Measurements from ENCODE around the gene PEX5L.

The PEX5L gene

DNA sequence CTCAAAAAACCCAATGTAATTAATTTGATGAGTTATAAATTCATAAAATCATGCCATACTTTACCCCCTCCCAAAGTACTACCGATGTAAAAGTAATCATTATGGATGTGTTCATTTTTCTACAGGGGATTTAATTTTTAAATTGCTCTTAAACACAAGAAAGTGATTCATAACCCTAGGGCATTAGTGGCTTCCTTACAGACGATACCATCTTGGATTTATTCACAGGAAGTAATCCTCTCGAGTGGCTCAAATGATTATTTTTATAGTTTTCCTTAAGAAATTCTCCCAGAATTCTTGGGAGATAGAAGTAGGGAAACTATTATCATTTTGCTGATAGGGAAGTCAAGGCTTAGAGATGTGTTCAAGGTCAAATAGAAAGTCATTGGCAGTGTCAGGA, 80.9 kb downstream of the PEX5L start:
- DNase-seq (ENCODE audit: low read depth), result no peak

DNA sequence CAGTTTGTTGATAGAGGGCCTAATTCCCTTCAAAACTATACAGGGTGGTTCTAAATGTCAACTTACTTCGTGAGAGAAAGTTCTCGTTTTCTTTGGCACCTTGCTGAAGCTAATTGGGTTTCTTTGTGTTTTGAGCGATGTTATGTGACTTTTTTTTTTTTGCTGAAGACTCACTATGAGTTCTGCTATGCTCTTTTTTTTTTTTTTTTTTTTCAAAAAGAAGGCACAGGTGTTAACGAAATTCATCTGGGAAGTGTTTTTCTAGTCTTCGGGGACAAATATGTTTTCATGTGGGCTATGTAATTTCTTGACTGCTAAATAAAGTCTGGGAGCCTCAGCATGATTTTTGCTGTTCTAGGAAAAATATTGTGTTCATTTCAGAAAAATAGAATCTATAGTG, 81.5 kb downstream of the PEX5L start:
- DNase-seq (ENCODE audit: low read depth), result no peak

DNA sequence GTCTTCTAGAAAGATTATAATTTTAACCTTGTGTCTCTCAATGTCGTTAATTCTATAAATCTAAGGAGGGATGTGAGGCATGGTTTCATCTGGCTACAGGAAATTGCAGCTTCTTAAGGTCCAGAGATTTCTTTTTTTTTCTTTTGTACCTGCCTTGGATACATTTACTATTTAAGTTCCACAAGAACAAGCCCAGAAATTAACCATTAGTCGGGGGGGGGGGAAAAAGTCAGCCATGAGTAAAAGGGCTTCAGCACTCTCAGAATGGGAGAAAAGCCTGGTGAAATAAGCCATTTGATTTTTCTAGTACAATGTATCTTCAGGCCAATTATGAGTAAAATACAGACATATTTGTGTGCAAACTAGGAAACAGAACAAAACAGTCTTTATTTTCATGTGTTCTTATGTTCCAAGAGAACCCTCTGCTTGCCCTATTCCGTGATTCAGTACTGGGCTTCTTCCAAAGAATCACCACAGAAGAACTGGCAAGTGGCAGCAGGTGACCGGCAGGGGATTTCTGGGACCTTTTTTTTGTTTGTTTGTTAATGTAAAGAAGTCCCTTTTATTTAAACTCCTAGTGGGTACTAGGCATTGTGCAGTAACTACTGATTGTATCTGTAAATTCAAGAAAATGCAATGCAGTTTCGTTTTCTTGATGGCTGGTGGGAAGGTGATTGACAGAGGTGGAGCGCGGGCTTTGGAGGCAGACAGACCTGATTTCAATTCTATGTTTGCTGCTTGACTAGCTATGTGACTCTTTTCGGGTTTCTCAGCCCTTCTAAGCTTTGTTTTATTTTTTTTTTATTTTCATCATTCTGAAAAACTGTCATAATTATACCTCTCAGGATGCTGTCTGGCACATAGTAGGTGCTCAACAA, 82.5 kb downstream of the PEX5L start:
- DNase-seq (ENCODE audit: low read depth), result no peak

- no peak for DNase-seq (ENCODE audit: low read depth)
Measured at GRCh38 chr3:179950840-179951239, 85.9 kb downstream of the PEX5L start.

DNA sequence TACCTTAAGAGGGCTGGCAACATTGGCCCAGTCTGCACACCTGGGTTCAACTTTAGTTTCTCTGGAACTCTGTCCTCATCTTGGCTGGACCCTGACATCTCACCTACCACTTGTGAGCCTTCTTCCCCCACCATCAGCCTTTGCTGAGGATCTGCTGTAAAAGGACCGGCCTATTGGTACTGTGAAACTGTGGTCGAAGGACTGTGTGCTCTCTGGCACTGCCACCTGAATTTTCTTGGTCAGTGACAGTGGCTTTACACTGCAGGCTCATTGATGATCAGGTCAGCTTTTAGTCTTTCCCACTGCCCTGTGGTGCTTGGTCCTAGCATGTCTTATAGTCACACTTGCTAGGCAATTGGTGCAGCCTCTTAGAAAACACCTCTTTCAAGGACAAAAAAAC, 86.9 kb downstream of the PEX5L start:
- DNase-seq (ENCODE audit: low read depth), result no peak

GRCh38 chr3:179949412-179949811, 87.3 kb downstream of the PEX5L start:
- DNase-seq (ENCODE audit: low read depth), result no peak

- DNase-seq (ENCODE audit: low read depth), result no peak
Measured at GRCh38 chr3:179948740-179949139, 88.0 kb downstream of the PEX5L start.

DNA sequence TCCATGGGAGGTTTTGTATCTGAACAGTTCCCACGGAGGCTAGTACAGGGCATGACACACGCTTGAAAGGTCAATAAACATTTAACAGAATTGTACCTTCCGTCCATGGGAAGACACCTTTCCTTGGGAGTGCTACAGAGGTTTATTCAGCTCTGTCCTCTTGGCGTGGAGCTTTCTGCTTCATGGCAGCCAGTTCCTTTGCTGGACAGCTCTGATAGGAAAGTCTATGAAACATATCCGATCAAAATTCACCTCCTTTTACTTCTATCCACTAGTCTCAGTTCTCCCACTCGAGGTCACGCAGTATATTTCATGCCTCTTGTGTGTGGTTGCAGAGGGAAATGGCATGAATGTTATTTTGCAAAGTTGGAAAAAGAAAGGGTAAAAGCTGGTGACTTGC, 91.2 kb downstream of the PEX5L start:
- no peak for DNase-seq (ENCODE audit: low read depth)

DNA sequence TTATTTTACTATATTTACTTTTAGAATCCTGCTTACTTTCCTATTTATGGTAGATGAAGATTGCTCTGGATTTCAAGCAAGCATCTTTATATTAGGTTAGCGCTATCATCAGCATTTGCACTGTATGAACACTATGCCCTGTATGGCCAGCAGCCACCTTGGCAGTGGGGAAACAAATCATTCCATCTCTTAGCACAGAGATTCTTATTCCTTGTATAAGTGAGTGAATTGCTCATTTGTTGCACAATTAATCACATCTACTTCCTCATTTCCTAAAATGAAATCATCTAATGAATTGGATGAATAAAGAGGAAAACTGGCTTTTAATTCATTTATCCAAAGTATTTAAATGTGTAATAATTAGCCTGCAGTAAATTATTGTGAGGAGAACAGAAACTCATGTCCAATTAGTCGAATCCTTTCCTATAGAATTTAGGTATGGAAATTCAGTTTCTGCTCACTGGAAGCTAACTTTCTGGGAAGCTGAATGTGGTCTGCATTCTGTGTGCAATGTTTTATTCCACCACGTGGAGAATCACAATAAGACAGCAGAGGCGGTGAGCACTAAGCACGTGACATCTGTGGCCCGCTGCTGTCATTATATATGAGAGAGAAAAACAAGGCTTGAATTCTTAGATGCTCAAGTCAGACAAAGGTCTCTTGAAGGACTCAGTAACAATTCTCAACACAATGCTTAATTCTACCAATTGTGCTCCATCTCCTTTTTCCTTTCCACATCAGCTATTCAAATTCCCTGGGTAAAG, 93.4 kb downstream of the PEX5L start:
- DNase-seq (ENCODE audit: low read depth), result no peak

- DNase-seq (ENCODE audit: low read depth), result no peak
Measured at GRCh38 chr3:179942553-179943075, 94.1 kb downstream of the PEX5L start.

- DNase-seq (ENCODE audit: low read depth), result no peak
Measured at GRCh38 chr3:179935710-179936109, 101.0 kb downstream of the PEX5L start.

DNA sequence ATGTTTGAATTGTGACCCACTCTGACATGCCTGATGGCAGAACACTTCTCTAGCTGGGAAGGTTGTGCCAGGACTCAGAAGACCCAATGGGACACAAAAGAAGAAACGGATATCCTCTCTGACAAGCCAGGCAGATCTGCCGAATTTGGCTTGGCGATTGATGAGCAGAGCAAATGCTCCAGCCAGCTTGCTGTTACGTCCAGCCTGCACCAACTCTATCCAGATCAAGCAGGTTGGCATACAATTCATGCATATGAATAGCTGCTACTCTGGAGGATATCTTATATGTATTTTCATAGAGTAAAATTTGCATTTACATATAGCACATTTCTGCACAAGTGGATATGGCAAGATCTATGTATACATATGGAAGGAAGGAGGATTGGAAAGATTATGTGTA, 102.8 kb downstream of the PEX5L start:
- DNase-seq (ENCODE audit: low read depth), result no peak

DNA sequence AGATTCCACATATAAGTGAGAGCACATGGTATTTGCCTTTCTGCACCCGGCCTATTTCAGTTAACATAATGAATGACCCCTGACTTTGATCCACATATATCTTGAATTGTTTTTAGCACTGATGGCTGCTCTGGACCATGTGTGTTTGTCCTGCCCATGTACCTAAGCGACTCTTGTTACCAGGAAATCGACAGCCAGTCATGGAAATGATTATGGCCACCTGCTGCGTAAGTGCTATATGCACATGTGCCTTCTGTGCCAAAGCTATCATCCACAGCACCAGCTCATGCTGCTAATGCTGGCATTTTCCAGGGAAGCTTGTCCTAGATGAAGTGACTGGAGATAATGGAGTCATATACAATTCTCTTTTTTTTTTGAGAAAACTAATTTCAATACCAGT, 103.7 kb downstream of the PEX5L start:
- DNase-seq (ENCODE audit: low read depth), result no peak

GRCh38 chr3:179932674-179933073, 104.1 kb downstream of the PEX5L start:
- DNase-seq (ENCODE audit: low read depth), result no peak

- DNase-seq (ENCODE audit: low read depth), result peak; percentile 7
Measured at GRCh38 chr3:179929091-179929529, 107.6 kb downstream of the PEX5L start.

DNA sequence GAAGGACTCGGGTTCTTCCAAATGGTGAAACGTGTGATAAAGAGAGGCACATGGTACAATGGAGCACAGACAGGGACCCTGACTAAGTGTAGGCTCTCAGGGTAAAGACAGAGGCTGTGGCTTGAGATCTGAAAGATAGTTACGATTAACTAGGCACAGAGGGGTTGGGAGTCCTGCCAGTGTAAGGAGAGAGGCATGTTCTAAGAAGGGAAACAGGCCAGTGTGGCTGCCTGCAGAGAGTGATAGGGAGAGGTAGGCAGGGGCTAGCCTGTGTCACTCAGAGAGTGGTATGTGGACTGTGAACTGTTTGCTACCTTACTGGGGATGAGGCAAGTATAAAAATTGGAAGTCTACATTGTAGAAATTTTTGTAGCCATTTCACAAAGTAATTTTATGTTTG, 109.5 kb downstream of the PEX5L start:
- DNase-seq (ENCODE audit: low read depth), result no peak

- no peak for DNase-seq (ENCODE audit: low read depth)
Measured at GRCh38 chr3:179921951-179922350, 114.8 kb downstream of the PEX5L start.

DNA sequence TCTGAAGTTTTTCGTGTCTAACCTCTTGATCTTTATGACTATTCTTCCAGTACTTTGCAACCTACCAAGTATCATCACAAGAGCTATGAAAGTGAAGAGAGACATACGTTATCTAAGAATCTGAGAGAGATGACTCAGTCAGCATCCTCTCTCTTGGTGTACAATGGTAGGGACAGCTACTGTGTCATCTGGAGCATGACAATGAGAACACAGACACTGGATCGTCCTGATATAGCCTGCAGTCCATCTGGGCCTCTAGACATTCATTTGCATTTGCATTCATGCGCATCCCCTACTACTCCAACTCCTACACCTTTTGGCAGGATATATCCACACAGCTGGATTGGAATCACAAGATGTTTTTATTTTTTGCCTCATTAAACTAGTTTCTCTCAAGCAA, 115.2 kb downstream of the PEX5L start:
- DNase-seq (ENCODE audit: low read depth), result no peak

DNA sequence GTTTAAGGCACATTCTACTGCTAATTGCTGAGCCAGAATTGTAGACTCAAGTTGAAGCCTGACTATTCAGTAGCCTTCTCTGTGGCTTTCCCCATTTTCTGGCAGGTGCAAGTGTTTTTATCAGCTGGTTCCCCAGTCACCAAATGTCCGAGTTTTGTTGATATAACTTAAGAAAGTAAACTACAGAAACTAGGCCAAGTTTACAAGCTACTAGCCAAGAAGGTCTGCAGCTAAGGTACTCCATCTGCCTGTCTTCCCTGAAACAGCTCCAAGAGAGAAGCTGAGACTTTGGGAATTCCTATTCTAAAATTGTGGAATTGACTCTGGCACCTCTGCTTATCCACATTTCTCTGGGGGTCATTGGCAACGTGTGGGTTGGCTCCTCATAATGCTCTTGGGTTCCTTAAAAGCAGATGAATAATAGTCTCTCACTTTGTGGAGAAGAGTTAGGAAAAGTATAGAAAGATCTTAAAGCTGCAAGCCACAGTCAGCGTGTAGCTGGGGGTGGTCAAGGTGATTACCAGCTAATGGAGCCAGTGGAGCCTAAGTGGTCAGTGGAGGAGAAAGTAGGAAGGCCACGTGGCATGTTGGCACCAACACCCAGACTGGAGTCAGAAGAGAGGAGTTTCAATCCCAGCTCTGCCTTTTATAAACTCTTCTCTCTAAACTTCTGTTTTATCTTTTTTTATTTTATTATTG, 128.8 kb downstream of the PEX5L start:
- no peak for DNase-seq (ENCODE audit: low read depth)

GRCh38 chr3:179902061-179902460, 134.7 kb downstream of the PEX5L start:
- no peak for DNase-seq (ENCODE audit: low read depth)

DNA sequence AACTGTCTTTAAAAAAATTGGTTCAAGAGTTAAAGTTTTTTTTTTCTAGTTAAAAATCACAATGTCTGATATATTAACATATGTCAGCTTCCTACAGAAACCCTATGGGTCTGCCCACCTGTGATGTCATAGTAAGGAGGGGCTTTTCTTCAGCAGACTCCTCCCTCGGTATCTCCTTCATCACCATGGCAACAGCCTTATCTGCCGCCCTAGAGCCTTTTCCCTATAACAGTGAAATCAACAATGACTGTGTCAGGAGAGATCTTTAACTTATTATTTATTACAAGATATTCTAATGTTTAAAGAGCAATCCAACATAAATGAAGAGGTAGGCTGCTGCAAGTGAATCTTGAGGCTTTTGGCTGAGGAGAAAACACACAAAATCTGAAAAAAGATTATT, 138.7 kb downstream of the PEX5L start:
- no peak for DNase-seq (ENCODE audit: low read depth)

GRCh38 chr3:179897231-179897630, 139.5 kb downstream of the PEX5L start:
- no peak for DNase-seq (ENCODE audit: low read depth)

- DNase-seq (ENCODE audit: low read depth), result no peak
Measured at GRCh38 chr3:179896507-179896906, 140.2 kb downstream of the PEX5L start.
